ENCODE measurements around the gene RNH1.

Gene RNH1

GRCh38 chr11:537622-538430 lies 30.8 kb upstream of the RNH1 start:
- DNase-seq (ENCODE audit: low read depth): no peak
- no peak for TF ChIP-seq CTCF (IDR thresholded peaks at IDR 0.05; ENCODE audit: low read length, missing control alignments)
- peak overlapping the region; percentile 34 for H3K4me3 ChIP-seq (replicated peaks; ENCODE audit: low read depth, low read length)

- no peak for TF ChIP-seq CTCF (IDR thresholded peaks at IDR 0.05; ENCODE audit: low read length, missing control alignments)
- peak; percentile 77 for DNase-seq (ENCODE audit: low read depth)
- peak within 1 kb of the TSS; percentile 34 for H3K4me3 ChIP-seq (replicated peaks; ENCODE audit: low read depth, low read length)
These were observed 30.0 kb upstream of the RNH1 start, which contains the start of gene LRRC56 for GRCh38 chr11:536841-537621. Gene LRRC56 (plus strand): TSS chr11:537527. CDS start chr11:540685, 3,158 bp downstream.

GRCh38 chr11:535519-536454 lies 28.7 kb upstream of the RNH1 start, which contains the start of gene HRAS:
Gene HRAS (minus strand): TSS chr11:535576.
- no peak for TF ChIP-seq CTCF (IDR thresholded peaks at IDR 0.05; ENCODE audit: low read length, missing control alignments)
- DNase-seq (ENCODE audit: low read depth): peak; percentile 95
- peak within 1 kb of the TSS; percentile 72 for H3K4me3 ChIP-seq (replicated peaks; ENCODE audit: low read depth, low read length)

GRCh38 chr11:535210-535518 lies 28.1 kb upstream of the RNH1 start:
- no peak for DNase-seq (ENCODE audit: low read depth)
- TF ChIP-seq CTCF (IDR thresholded peaks at IDR 0.05; ENCODE audit: low read length, missing control alignments): no peak
- peak overlapping the region; percentile 72 for H3K4me3 ChIP-seq (replicated peaks; ENCODE audit: low read depth, low read length)

- peak overlapping the region; percentile 72 for H3K4me3 ChIP-seq (replicated peaks; ENCODE audit: low read depth, low read length)
- no peak for TF ChIP-seq CTCF (IDR thresholded peaks at IDR 0.05; ENCODE audit: low read length, missing control alignments)
- DNase-seq (ENCODE audit: low read depth): no peak
These were observed 27.6 kb upstream of the RNH1 start for GRCh38 chr11:534396-535209.

Measured in fibroblast of pulmonary artery (primary cell).